ENCODE measurements around the gene FRAT2. TPM values are rescaled to one million over a fixed set of nuclear protein-coding genes. Genes with fewer than 3 reads are reported as not detected.

Gene FRAT2
- total and polyA plus RNA-seq, 2 of the 4 experiments (the other 2 are of a cell fraction) = 2.0 to 2.5 TPM

- H3K4me1 ChIP-seq (ENCODE audit: control insufficient read depth, insufficient read depth, low read length) = no peaks in the 10 kb centered on the region
- no peak overlapping the region for H4K5ac ChIP-seq (ENCODE audit: low read depth, low read length)
- H3K4ac ChIP-seq (ENCODE audit: low read depth, low read length) = no peak overlapping the region
- H3K23ac ChIP-seq (ENCODE audit: low read depth, low read length) = no peak overlapping the region
- H3K36me3 ChIP-seq (ENCODE audit: control insufficient read depth, insufficient read depth, low read length) = peaks cover 39% of the 10 kb centered on the region
- H4K20me1 ChIP-seq (ENCODE audit: insufficient read depth, low read length) = no peaks in the 10 kb centered on the region
- H3K14ac ChIP-seq (replicated peaks; ENCODE audit: low read depth, low read length) = no peak overlapping the region
- TF ChIP-seq NFE2L2 (IDR thresholded peaks at IDR 0.05; ENCODE audit: low read depth, low read length) (no peak), RFX5 (IDR thresholded peaks at IDR 0.05; ENCODE audit: low read depth, low read length) (no peak), POLR2A (IDR thresholded peaks at IDR 0.05; ENCODE audit: low read depth, low read length) (no peak)
- no peaks in the 10 kb centered on the region for H3K9me3 ChIP-seq (ENCODE audit: control insufficient read depth, insufficient read depth, low read length)
- H3K56ac ChIP-seq (ENCODE audit: extremely low read depth, insufficient read depth, low read length) = no peak overlapping the region
- no peaks in the 10 kb centered on the region for H3K79me1 ChIP-seq (ENCODE audit: low read depth in 1 of 2, low read length in 2 of 2)
- H2BK120ac ChIP-seq (ENCODE audit: low read depth, low read length) = no peak overlapping the region
- no TSS peak for BruUV-seq (replicated peaks)
- no peak overlapping the region for H2BK5ac ChIP-seq (ENCODE audit: low read depth, low read length, poor library complexity, severe bottlenecking)
- 95% methylated on average over 10 of the region's 11 CpGs; no CpG with 5 or more reads in 1 of the 2 experiments for WGBS, 2 experiments (ENCODE audit: extremely low coverage in 2 of 2, insufficient read length in 1 of 2)
- intact Hi-C loops (cut with micrococcal nuclease) (no loop called here), dilution Hi-C loops (cut with HindIII; ENCODE audit: low sequenced_read_pairs, unreplicated experiment) (no loop called here), in situ Hi-C loops (cut with MboI; ENCODE audit: low sequenced_read_pairs) (no loop called here)
- CTCF ChIA-PET = no interaction called here
- no peak overlapping the region for H3K18ac ChIP-seq (ENCODE audit: low read depth, low read length)
- H3K9me1 ChIP-seq (ENCODE audit: insufficient read depth, low read length) = 0 out of 2 replicates have a peak, but pooled peaks cover 3% of the 10 kb centered on the region
- no peak overlapping the region for H3K9ac ChIP-seq (ENCODE audit: low read depth, low read length)
- no peak overlapping the region for H3K27ac ChIP-seq (ENCODE audit: insufficient read depth, low read length)
- no peak overlapping the region for H2AFZ ChIP-seq (replicated peaks; ENCODE audit: low read length, poor library complexity)
- DNase-seq = no peak
- H4K91ac ChIP-seq (ENCODE audit: insufficient read depth, low read depth, low read length) = no peak overlapping the region
- no peak overlapping the region for H3K4me2 ChIP-seq (ENCODE audit: low read depth, low read length)
- H3K4me3 ChIP-seq (ENCODE audit: insufficient read depth, low read depth, low read length) = no peak overlapping the region
- ATAC-seq (ENCODE audit: low read depth) = no peak
- H2AK5ac ChIP-seq (ENCODE audit: low read depth, low read length) = no peak overlapping the region
- POLR2A ChIA-PET (ENCODE audit: unreplicated experiment) = no interaction called here
- H2BK20ac ChIP-seq (ENCODE audit: low read depth, low read length) = no peak overlapping the region
- H2BK15ac ChIP-seq (ENCODE audit: low read depth, low read length) = no peak overlapping the region
- H2AK9ac ChIP-seq (replicated peaks; ENCODE audit: low read depth, low read length, poor library complexity) = no peak overlapping the region
- no peaks in the 10 kb centered on the region for H3K27me3 ChIP-seq (ENCODE audit: control insufficient read depth, insufficient read depth, low read length)
- H4K8ac ChIP-seq (ENCODE audit: low read depth in 2 of 2, low read length in 2 of 2) = no peak overlapping the region
These were observed 26.4 kb upstream of the FRAT2 start for GRCh38 chr10:97360705-97361536.
